T-helper 2 cell (primary cell): ENCODE results near the gene URB1.
"Not testable (repeated sequence)": the region's sequence is repeated elsewhere in the genome, so short reads cannot be mapped to it uniquely, and the experiment has no call there.

Experiments used
- DNase-seq, 5 experiments: peaks; one replicate each; pipeline versions ENCODE4 v3.0.0 to v3.0.0-alpha.2; 2012 to 2022

URB1 gene

GRCh38 chr21:32411350-32412161, 18.7 kb upstream of the URB1 start:
- DNase-seq: peak; percentile 19 to 75 (median 51)

- no peak for DNase-seq
These were observed 18.1 kb upstream of the URB1 start for GRCh38 chr21:32410916-32411315.

- DNase-seq: no peak
These were observed 17.5 kb upstream of the URB1 start for GRCh38 chr21:32410291-32410690.

- no peak for DNase-seq
These were observed 13.6 kb upstream of the URB1 start for GRCh38 chr21:32406405-32406804.

GRCh38 chr21:32403201-32403777, 10.5 kb upstream of the URB1 start:
- DNase-seq: peak in 4 of 5 experiments; percentile 13 to 65 (median 38)

- DNase-seq: no peak
These were observed 827 bp upstream of the URB1 start for GRCh38 chr21:32393677-32394001.

GRCh38 chr21:32392299-32392879, 423 bp downstream of the URB1 start:
- DNase-seq: peak in 1 of 5 experiments; percentile 16

- DNase-seq: no peak
These were observed 1.1 kb downstream of the URB1 start for GRCh38 chr21:32391755-32392154.

- not testable (repeated sequence) for DNase-seq
These were observed 2.1 kb downstream of the URB1 start for GRCh38 chr21:32390537-32391224.

GRCh38 chr21:32389337-32390015, 3.3 kb downstream of the URB1 start:
- no peak for DNase-seq

GRCh38 chr21:32388306-32388705, 4.5 kb downstream of the URB1 start:
- DNase-seq: no peak

GRCh38 chr21:32387151-32387550, 5.7 kb downstream of the URB1 start:
- DNase-seq: no peak

GRCh38 chr21:32386195-32386870, 6.5 kb downstream of the URB1 start:
- no peak for DNase-seq

GRCh38 chr21:32383812-32384211, 9.0 kb downstream of the URB1 start:
- no peak for DNase-seq

- no peak for DNase-seq
These were observed 10.6 kb downstream of the URB1 start for GRCh38 chr21:32382108-32382644.

- no peak for DNase-seq
These were observed 11.2 kb downstream of the URB1 start for GRCh38 chr21:32381571-32381970.

- DNase-seq: no peak
These were observed 11.9 kb downstream of the URB1 start for GRCh38 chr21:32380940-32381339.

- no peak for DNase-seq
These were observed 13.9 kb downstream of the URB1 start for GRCh38 chr21:32378956-32379355.

- no peak for DNase-seq
These were observed 14.8 kb downstream of the URB1 start for GRCh38 chr21:32377991-32378390.

- DNase-seq: no peak
These were observed 15.3 kb downstream of the URB1 start for GRCh38 chr21:32377506-32377905.

- DNase-seq: no peak
These were observed 20.1 kb downstream of the URB1 start for GRCh38 chr21:32372755-32373154.

GRCh38 chr21:32371913-32372314, 20.9 kb downstream of the URB1 start:
- no peak for DNase-seq
